Measurements from ENCODE around the gene VAV3. TPM values are rescaled to one million over a fixed set of nuclear protein-coding genes. Genes with fewer than 3 reads are reported as not detected.

The VAV3 gene
- total and polyA plus RNA-seq, 9 of the 15 experiments (the other 6 are each of a cell fraction or from before 2014, with no cell fraction given): not detected

- H3K36me3 ChIP-seq (ENCODE audit: control insufficient read depth, insufficient read depth, low read length): no peaks in the 10 kb centered on the region
- H3K9me3 ChIP-seq (replicated peaks; ENCODE audit: control insufficient read depth, insufficient read depth, low read depth, low read length): no peaks in the 10 kb centered on the region
- intact Hi-C loops (cut with micrococcal nuclease): no loop called here
- no peak for DNase-seq (ENCODE audit: extremely low read depth in 1 of 4, low spot score in 3 of 4)
- no peak overlapping the region for H3K4me2 ChIP-seq (ENCODE audit: insufficient read depth, low read length)
- H2AFZ ChIP-seq (ENCODE audit: low read depth, low read length): no peak overlapping the region
- H4K20me1 ChIP-seq (replicated peaks; ENCODE audit: control insufficient read depth, insufficient read depth, low read length): no peaks in the 10 kb centered on the region
- H3K4me1 ChIP-seq (replicated peaks in 1 of 2; ENCODE audit: control insufficient read depth in 2 of 2, insufficient read depth in 2 of 2, low read length in 2 of 2): no peaks in the 10 kb centered on the region
- no peak overlapping the region for H3K4me3 ChIP-seq
- H3K9ac ChIP-seq (ENCODE audit: insufficient read depth in 1 of 2, low read depth in 2 of 2, low read length in 2 of 2): no peak overlapping the region
- H3K27me3 ChIP-seq (ENCODE audit: control insufficient read depth in 2 of 2, insufficient read depth in 2 of 2, low read length in 2 of 2): no peaks in the 10 kb centered on the region
- WGBS (ENCODE audit: insufficient coverage, low coverage, missing lambda C conversion rate): 0% methylated on average over 4 of the region's 4 CpGs
- BruUV-seq (replicated peaks): no TSS peak
- no peak for ATAC-seq
- in situ Hi-C loops (cut with MboI): no loop called here
- H3K9me1 ChIP-seq (ENCODE audit: control insufficient read depth, insufficient read depth, low read length): no peaks in the 10 kb centered on the region
- no peak overlapping the region for H3K27ac ChIP-seq (ENCODE audit: extremely low read depth, low read depth, low read length)
- ChIA-PET CTCF (ENCODE audit: low intra/inter-chr PET ratio) (no interaction called here), POLR2A (interaction anchor here (0.7 kb wide), 1 partner anchor 1225 kb away, joined by 4 read pairs; no protein-coding TSS in a partner anchor)
- H3K79me2 ChIP-seq (ENCODE audit: control insufficient read depth, insufficient read depth, low read length): no peaks in the 10 kb centered on the region
- no peak for FAIRE-seq
- no peak for TF ChIP-seq SREBF2 (CRISPR knock-in tag; IDR thresholded peaks at IDR 0.05)
- TF ChIP-seq, protein P1, sequence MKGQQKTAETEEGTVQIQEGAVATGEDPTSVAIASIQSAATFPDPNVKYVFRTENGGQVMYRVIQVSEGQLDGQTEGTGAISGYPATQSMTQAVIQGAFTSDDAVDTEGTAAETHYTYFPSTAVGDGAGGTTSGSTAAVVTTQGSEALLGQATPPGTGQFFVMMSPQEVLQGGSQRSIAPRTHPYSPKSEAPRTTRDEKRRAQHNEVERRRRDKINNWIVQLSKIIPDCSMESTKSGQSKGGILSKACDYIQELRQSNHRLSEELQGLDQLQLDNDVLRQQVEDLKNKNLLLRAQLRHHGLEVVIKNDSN (CRISPR knock-in tag; IDR thresholded peaks at IDR 0.05): no peak
- TF ChIP-seq NFRKB (IDR thresholded peaks at IDR 0.05; ENCODE audit: low read depth): no peak
- TF ChIP-seq, protein P2, sequence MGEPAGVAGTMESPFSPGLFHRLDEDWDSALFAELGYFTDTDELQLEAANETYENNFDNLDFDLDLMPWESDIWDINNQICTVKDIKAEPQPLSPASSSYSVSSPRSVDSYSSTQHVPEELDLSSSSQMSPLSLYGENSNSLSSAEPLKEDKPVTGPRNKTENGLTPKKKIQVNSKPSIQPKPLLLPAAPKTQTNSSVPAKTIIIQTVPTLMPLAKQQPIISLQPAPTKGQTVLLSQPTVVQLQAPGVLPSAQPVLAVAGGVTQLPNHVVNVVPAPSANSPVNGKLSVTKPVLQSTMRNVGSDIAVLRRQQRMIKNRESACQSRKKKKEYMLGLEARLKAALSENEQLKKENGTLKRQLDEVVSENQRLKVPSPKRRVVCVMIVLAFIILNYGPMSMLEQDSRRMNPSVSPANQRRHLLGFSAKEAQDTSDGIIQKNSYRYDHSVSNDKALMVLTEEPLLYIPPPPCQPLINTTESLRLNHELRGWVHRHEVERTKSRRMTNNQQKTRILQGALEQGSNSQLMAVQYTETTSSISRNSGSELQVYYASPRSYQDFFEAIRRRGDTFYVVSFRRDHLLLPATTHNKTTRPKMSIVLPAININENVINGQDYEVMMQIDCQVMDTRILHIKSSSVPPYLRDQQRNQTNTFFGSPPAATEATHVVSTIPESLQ (CRISPR knock-in tag; IDR thresholded peaks at IDR 0.05): no peak
- TF ChIP-seq ZNF766 (CRISPR knock-in tag; conservative IDR thresholded peaks at IDR 0.05): no peak
- TF ChIP-seq, protein P3, sequence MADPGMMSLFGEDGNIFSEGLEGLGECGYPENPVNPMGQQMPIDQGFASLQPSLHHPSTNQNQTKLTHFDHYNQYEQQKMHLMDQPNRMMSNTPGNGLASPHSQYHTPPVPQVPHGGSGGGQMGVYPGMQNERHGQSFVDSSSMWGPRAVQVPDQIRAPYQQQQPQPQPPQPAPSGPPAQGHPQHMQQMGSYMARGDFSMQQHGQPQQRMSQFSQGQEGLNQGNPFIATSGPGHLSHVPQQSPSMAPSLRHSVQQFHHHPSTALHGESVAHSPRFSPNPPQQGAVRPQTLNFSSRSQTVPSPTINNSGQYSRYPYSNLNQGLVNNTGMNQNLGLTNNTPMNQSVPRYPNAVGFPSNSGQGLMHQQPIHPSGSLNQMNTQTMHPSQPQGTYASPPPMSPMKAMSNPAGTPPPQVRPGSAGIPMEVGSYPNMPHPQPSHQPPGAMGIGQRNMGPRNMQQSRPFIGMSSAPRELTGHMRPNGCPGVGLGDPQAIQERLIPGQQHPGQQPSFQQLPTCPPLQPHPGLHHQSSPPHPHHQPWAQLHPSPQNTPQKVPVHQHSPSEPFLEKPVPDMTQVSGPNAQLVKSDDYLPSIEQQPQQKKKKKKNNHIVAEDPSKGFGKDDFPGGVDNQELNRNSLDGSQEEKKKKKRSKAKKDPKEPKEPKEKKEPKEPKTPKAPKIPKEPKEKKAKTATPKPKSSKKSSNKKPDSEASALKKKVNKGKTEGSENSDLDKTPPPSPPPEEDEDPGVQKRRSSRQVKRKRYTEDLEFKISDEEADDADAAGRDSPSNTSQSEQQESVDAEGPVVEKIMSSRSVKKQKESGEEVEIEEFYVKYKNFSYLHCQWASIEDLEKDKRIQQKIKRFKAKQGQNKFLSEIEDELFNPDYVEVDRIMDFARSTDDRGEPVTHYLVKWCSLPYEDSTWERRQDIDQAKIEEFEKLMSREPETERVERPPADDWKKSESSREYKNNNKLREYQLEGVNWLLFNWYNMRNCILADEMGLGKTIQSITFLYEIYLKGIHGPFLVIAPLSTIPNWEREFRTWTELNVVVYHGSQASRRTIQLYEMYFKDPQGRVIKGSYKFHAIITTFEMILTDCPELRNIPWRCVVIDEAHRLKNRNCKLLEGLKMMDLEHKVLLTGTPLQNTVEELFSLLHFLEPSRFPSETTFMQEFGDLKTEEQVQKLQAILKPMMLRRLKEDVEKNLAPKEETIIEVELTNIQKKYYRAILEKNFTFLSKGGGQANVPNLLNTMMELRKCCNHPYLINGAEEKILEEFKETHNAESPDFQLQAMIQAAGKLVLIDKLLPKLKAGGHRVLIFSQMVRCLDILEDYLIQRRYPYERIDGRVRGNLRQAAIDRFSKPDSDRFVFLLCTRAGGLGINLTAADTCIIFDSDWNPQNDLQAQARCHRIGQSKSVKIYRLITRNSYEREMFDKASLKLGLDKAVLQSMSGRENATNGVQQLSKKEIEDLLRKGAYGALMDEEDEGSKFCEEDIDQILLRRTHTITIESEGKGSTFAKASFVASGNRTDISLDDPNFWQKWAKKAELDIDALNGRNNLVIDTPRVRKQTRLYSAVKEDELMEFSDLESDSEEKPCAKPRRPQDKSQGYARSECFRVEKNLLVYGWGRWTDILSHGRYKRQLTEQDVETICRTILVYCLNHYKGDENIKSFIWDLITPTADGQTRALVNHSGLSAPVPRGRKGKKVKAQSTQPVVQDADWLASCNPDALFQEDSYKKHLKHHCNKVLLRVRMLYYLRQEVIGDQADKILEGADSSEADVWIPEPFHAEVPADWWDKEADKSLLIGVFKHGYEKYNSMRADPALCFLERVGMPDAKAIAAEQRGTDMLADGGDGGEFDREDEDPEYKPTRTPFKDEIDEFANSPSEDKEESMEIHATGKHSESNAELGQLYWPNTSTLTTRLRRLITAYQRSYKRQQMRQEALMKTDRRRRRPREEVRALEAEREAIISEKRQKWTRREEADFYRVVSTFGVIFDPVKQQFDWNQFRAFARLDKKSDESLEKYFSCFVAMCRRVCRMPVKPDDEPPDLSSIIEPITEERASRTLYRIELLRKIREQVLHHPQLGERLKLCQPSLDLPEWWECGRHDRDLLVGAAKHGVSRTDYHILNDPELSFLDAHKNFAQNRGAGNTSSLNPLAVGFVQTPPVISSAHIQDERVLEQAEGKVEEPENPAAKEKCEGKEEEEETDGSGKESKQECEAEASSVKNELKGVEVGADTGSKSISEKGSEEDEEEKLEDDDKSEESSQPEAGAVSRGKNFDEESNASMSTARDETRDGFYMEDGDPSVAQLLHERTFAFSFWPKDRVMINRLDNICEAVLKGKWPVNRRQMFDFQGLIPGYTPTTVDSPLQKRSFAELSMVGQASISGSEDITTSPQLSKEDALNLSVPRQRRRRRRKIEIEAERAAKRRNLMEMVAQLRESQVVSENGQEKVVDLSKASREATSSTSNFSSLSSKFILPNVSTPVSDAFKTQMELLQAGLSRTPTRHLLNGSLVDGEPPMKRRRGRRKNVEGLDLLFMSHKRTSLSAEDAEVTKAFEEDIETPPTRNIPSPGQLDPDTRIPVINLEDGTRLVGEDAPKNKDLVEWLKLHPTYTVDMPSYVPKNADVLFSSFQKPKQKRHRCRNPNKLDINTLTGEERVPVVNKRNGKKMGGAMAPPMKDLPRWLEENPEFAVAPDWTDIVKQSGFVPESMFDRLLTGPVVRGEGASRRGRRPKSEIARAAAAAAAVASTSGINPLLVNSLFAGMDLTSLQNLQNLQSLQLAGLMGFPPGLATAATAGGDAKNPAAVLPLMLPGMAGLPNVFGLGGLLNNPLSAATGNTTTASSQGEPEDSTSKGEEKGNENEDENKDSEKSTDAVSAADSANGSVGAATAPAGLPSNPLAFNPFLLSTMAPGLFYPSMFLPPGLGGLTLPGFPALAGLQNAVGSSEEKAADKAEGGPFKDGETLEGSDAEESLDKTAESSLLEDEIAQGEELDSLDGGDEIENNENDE (IDR thresholded peaks at IDR 0.05; ENCODE audit: low read depth, low read length): no peak
- no peak for TF ChIP-seq PPARD (CRISPR knock-in tag; IDR thresholded peaks at IDR 0.05)
Observed at GRCh38 chr1:107821340-107821739, 143.6 kb downstream of the VAV3 start.
